Central memory CD8-positive, alpha-beta T cell (primary cell): ENCODE measurements around the gene PNPLA7.
"Not testable (repeated sequence)": the region's sequence is repeated elsewhere in the genome, so short reads cannot be mapped to it uniquely, and the experiment has no call there.

ENCODE experiments used
- ATAC-seq: fragments of 150-1000 bp; cut with Tn5 transposase; replicated peaks from 2 replicates; pipeline ENCODE4 v1.10.0; 2022; ENCODE audit warnings: mild to moderate bottlenecking, moderate FRiP score, moderate number of reproducible peaks; ENCODE audit not compliant: poor library complexity, severe bottlenecking; ENCODE audit errors: extremely low read depth
- DNase-seq, 2 donors: peaks; one replicate each; pipeline ENCODE4 v3.0.0; 2021; ENCODE audit warnings: low spot score in 2 of 2
- H3K27ac Mint-ChIP-seq: one replicate; pipeline ENCODE4 v1.8.0; 2022; ENCODE audit warnings: low read depth, mild to moderate bottlenecking, moderate library complexity, mixed read lengths
- H3K27me3 Mint-ChIP-seq: one replicate; pipeline ENCODE4 v1.8.0; 2022; ENCODE audit warnings: mixed read lengths
- H3K36me3 Mint-ChIP-seq: one replicate; pipeline ENCODE4 v1.8.0; 2022; ENCODE audit warnings: mild to moderate bottlenecking, moderate library complexity, mixed read lengths; ENCODE audit not compliant: insufficient read depth
- H3K4me1 Mint-ChIP-seq: one replicate; pipeline ENCODE4 v1.8.0; 2022; ENCODE audit warnings: mixed read lengths
- H3K4me3 Mint-ChIP-seq: one replicate; pipeline ENCODE4 v1.8.0; 2022; ENCODE audit warnings: mild to moderate bottlenecking, moderate library complexity, mixed read lengths
- H3K9me3 Mint-ChIP-seq: one replicate; pipeline ENCODE4 v1.8.0; 2022; ENCODE audit warnings: mixed read lengths

The PNPLA7 gene

DNA sequence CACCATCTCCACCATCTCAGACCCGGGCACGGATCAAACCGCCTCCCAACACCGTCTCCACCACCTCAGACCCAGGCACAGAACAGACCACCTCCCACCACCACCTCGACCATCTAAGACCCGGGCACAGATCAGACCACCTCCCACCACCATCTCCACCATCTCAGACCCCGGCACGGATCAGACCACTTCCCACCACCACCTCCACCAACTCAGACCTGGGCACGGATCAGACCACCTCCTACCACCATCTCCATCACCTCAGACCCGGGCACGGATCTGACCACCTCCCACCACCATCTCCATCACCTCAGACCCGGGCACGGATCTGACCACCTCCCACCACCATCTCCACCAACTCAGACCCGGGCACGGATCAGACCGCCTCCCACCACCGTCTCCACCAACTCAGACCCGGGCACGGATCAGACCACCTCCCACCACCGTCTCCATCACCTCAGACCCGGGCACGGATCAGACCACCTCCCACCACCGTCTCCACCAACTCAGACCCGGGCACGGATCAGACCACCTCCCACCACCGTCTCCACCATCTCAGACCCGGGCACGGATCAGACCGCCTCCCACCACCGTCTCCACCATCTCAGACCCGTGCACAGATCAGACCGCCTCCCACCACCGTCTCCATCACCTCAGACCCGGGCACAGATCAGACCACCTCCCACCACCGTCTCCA, 83.7 kb downstream of the PNPLA7 start:
- Mint-ChIP-seq H3K4me1 (peaks cover 11% of the 10 kb centered on the region), H3K27ac (peak overlapping the region; percentile 16)
- not testable (repeated sequence) for H3K9me3 Mint-ChIP-seq, H3K36me3 Mint-ChIP-seq, DNase-seq, H3K27me3 Mint-ChIP-seq, ATAC-seq, H3K4me3 Mint-ChIP-seq

DNA sequence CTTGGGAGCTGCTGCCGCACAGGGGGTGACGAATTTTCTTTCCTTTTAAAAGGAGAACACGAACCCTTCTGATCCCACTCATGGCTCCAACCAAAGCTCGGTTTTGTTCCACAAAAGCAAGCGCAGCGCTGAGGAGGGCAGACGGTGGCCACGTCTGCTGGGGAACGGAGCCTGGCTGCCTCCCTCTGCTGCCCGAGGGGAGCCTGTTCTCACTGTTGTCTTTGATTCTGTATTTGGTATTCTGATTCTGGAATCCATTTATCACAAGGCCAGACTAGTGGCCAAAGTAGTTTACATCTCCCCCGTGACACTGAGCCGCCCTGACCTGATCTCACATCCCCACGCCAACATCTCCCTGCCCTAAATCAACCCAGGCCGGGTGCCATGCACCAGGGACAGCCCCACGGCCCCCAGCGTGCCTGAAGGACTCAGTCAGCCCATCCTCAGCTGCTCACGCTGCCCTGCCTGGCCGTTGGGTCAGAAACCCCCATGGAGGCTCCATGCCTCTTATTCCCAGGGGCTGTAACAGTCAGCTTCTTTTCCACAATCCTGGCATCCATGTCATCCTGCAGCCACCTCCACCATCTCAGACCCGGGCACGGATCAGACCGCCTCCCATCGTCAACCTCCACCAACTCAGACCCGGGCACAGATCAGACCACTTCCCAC, 84.3 kb downstream of the PNPLA7 start:
- peak overlapping the region; percentile 16 for H3K27ac Mint-ChIP-seq
- no peaks in the 10 kb centered on the region for H3K9me3 Mint-ChIP-seq
- H3K4me3 Mint-ChIP-seq: no peak overlapping the region
- ATAC-seq (no peak), DNase-seq (no peak)
- H3K4me1 Mint-ChIP-seq: peaks cover 9% of the 10 kb centered on the region
- no peaks in the 10 kb centered on the region for H3K27me3 Mint-ChIP-seq
- peaks cover 5% of the 10 kb centered on the region for H3K36me3 Mint-ChIP-seq

DNA sequence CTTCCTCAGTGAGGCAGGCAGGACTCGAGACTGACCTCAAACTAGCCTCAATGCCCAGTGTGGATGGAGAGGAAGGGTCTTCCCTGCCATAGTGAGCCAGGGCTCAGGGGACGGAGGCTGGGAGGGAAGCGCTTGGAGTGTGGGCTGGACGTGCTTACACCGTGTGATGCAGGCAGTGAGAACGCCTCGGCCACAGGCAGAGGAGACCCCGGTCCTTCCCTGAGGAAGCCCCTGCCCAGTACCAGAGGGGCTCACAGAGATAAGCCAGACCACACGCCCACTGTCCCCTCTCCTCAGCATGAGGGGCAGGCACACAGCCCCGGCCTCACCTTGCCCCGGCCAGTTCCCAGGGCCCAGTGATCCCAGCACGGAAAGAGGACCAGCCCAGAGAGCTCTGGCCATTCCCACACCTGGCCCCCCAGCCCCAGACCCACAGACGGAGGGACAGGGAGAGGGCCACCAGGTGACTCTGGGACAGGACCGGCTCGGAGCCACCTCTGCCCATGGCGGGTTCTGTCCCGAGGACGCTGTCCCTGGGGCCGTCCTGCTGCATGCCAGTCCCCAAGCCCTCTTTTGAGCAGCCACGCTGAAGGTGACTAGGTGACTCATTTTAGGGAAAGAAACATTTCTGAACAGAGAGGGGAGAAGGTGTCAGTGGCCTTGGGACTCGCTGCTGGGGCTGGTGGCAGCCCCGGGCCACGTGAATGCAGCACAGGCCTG, 85.0 kb downstream of the PNPLA7 start:
- Mint-ChIP-seq H3K27ac (no peak overlapping the region), H3K36me3 (peaks cover 5% of the 10 kb centered on the region), H3K27me3 (no peaks in the 10 kb centered on the region), H3K9me3 (no peaks in the 10 kb centered on the region), H3K4me1 (peaks cover 5% of the 10 kb centered on the region), H3K4me3 (no peak overlapping the region)
- ATAC-seq (no peak), DNase-seq (no peak)

DNA sequence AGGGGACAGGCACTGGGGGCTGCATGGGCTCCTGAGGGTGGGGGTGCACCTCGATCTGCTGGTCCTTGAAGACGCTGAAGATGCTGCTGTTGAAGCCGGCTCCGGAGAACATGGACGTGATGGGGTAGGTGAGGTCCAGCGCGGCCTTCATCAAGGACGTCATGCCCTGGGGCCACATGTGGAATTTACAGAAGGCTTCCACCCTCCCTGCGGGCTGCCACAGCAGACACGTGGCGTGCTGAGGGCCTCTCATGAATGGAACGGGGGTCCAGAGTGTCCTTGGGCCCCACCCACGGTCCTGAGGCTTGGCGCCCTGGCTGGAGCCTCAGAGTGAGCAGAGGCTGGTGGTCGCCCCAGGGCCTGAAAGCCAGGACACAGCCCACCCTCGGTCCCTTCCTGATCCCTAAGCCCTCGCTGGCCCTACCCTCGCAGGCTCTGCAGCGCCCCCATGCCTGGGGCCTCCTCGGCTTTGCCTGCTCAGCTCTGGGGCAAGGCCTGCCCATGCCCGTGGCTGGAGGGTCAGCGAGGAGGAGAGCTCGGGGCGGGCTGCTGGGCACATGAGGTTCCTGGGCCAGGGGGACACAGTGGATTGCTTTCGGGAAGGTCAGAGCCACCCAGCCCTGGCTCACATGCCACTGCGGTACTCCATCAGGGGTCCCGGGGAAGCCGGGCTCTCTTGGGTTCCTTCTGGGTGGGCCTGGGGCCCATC, 85.8 kb downstream of the PNPLA7 start:
- DNase-seq: no peak
- no peak for ATAC-seq
- Mint-ChIP-seq H3K36me3 (peaks cover 5% of the 10 kb centered on the region), H3K9me3 (no peaks in the 10 kb centered on the region), H3K27me3 (no peaks in the 10 kb centered on the region), H3K4me3 (no peak overlapping the region), H3K27ac (no peak overlapping the region), H3K4me1 (peaks cover 10% of the 10 kb centered on the region)

DNA sequence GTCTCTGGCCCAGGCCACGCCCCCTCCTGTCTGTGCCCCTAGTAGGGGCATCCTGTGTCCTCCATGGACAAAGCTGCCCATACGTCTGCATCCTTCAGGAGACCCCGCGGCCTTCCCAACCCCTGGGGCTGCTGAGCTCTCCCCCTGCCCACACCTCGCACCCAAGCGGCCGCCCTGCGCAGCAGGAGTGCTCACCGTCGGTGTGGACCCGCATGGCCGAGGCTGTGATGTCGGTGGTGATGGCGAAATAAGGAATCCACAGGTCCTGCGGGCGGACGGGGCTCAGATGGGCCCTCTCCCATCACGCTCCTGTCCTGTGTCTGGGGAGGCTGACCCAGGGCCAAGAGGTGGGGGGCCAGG, 86.3 kb downstream of the PNPLA7 start:
- H3K36me3 Mint-ChIP-seq: peaks cover 5% of the 10 kb centered on the region
- no peak for ATAC-seq

DNA sequence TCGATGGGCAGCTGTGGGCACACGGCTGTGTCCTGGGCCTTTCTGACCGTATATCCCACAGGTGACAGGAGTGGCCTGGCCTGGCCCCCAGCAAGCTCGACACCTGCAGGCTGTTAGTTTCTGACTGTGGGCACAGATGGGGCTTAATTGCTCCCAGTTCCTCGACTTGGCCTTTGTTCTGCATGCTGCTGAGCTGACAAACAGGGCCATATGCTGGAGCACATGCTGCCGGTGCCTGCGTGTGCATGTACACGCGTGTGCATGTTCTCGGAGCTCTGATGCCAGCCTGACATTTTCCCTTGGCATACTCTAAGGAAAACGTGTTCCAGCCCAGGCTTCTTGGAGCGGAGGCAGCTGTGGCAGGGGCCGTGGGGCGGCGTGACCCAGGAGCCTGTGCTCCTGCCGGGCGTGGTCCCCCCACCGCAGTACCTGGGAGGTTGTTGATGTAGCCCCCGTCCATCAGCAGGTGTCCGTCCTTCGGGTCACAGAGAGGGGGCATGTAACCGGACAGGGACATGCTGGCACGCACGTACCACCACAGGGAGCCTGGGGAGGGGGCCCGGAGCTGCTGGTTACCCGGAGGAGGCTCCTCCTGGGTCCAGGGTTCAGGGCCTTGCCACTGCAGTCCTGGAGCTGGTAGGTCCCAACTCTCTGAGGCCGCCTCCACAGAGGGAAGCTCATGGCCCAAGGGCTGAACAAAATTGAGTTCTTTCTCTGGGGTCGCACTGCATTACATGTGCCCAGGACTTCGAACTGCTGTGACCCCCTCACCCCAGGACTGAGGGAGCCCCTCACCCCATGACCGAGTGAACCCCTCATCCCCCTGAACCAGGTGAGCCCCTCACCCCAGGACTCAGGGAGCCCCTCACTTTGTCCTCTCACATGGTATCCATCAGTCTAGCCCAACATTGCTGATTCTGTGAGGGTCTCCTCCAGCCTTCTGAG, 86.9 kb downstream of the PNPLA7 start:
- peak overlapping the region; percentile 43 for H3K4me3 Mint-ChIP-seq
- H3K36me3 Mint-ChIP-seq: peaks cover 5% of the 10 kb centered on the region
- DNase-seq (no peak), ATAC-seq (no peak)
- H3K27ac Mint-ChIP-seq: no peak overlapping the region
- no peaks in the 10 kb centered on the region for H3K27me3 Mint-ChIP-seq
- no peaks in the 10 kb centered on the region for H3K9me3 Mint-ChIP-seq
- H3K4me1 Mint-ChIP-seq: peaks cover 10% of the 10 kb centered on the region

More for the DNA sequence above, 86.3 kb downstream of the PNPLA7 start:
- H3K9me3 Mint-ChIP-seq: no peaks in the 10 kb centered on the region
- H3K27me3 Mint-ChIP-seq: no peaks in the 10 kb centered on the region
- peaks cover 10% of the 10 kb centered on the region for H3K4me1 Mint-ChIP-seq
- DNase-seq: no peak
- no peak overlapping the region for H3K4me3 Mint-ChIP-seq
- H3K27ac Mint-ChIP-seq: no peak overlapping the region

DNA sequence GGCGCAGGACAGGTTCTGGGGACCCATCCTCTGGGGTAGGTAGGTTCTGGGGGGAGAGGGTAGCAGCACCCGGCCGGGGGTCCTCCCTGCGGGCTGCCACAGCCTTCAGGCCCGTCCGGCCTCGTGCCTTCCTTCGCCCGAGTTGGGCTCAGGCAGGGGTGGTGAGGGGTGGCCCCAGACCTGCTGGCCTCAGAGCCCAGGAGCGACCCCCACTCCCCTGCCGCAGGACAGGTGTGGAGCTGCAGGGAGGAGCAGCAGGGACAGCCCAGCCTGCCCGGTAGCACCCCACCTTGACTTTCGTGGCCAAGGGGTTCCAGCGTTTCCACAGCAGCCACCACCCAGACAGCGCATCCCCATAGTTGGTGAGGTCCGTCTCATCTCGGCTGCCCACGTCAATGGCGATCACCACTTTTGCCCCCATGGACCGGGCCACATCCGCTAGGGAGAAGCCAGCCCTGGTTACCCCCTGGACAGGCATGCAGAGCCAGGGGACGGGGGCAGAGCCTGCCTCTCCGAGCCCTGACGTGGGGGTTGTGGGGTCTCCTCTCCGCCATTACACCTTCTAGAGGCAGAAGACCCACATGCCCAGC, 87.7 kb downstream of the PNPLA7 start:
- Mint-ChIP-seq H3K27me3 (no peaks in the 10 kb centered on the region), H3K36me3 (peaks cover 5% of the 10 kb centered on the region), H3K9me3 (no peaks in the 10 kb centered on the region), H3K4me1 (peaks cover 10% of the 10 kb centered on the region), H3K27ac (peak overlapping the region; percentile 73), H3K4me3 (peak overlapping the region; percentile 76)
- DNase-seq: no peak
- no peak for ATAC-seq

DNA sequence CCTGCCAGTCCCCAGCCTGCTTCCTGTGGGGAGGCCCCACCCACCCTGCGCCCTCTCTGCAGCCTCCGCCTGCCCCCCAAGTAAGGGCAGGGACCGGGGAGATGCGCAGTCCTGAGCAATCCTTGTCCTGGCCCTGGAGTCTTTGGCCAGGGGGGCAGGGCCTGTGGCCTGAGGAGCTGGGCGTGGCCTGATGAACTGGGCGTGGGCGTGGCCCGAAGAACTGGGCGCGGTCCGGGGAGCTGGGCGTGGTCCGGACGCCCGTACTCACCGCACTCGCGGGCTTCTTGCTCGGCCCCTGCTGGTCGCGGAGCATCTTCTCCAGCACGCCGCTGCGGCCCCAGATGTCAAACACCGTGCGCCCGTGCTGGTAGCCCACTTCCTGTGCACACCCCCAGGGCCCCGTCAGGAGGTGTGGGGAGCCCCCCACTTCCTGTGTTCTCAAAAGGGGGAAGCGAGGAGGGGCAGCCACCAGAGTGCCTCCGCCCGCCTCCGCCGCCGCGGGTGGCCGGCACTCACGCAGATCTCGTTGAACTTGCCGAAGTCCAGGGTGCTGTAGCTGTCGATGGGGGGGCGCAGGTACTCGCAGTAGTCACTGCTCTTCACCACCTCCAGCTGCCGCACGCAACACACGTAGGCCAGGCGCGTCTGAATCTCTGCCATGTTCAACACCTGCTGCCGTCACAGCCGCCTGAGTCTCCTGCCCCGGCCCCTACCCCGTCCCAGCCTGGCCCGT, 88.4 kb downstream of the PNPLA7 start:
- Mint-ChIP-seq H3K9me3 (no peaks in the 10 kb centered on the region), H3K27me3 (no peaks in the 10 kb centered on the region), H3K27ac (peak overlapping the region; percentile 73), H3K4me1 (peaks cover 10% of the 10 kb centered on the region), H3K4me3 (peak overlapping the region; percentile 76), H3K36me3 (peaks cover 5% of the 10 kb centered on the region)
- ATAC-seq: peak; percentile 84
- peak; percentile 78 to 92 for DNase-seq

DNA sequence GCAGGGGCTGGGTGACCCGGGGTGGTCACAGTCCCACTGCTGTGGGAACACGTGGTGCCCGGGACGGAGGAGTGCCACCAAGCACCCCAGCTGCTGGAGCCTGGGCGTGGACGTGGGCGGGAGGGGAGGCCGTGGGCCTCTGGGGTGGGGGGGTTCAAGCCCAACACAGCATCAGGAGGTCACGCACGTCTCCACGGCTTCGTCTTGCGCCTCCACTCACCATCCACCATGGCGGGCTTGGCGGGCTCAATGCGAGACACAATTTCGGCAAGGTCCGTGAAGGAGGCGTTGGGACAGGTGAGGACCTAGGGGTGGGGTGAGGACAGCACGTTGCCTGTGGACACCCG, 88.9 kb downstream of the PNPLA7 start:
- H3K4me3 Mint-ChIP-seq: peak overlapping the region; percentile 76

DNA sequence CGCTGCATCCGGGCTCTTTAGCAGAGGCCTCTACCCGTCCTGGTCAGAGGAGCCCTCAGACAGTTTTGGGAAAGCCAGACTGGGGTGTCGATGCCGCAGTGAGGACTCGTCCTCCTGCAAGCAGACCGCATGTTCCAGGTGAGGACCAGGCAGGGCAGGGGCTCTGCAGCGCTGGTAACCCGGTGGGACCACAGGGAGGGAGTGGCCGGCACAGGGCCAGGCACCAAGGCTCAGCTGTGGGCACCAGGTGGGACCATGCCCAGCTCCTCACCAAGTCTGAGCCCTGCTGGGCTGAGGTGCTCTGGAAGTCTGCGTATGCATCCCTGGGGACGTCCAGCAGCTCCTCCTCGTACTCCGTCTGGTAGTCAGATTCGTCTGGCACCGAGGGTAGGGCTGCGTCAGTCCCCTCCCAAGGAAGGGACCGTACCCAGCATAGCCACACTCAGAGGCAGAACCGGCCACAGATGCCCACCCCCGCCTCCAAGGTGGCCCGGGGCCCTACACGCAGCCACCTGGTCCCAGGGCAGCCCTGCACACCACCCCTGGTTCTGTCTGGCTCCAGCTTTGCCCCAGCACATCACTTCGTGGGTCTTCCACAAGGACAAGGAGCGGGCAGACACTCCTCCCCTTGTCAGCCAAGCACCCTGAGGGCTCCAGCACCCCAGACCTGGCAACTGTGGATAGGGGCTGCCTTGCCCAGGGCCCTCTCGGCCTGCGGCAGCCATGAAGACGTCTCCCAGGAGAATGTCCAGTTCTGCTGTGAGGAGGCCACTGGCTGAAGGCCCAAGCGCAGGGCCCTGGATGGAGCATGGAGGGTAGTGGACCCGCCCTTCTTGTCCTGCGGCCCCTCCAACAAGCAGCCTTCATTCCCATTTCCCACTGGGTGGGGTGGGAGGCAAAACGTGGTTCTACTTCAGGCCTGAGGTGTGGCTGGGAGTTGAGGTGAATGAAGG, 89.6 kb downstream of the PNPLA7 start:
- H3K4me1 Mint-ChIP-seq: peaks cover 12% of the 10 kb centered on the region
- H3K27me3 Mint-ChIP-seq: no peaks in the 10 kb centered on the region
- peak overlapping the region; percentile 76 for H3K4me3 Mint-ChIP-seq
- DNase-seq: no peak
- peak overlapping the region; percentile 73 for H3K27ac Mint-ChIP-seq
- ATAC-seq: no peak
- no peaks in the 10 kb centered on the region for H3K9me3 Mint-ChIP-seq
- peaks cover 5% of the 10 kb centered on the region for H3K36me3 Mint-ChIP-seq

More for the DNA sequence above, 88.9 kb downstream of the PNPLA7 start:
- H3K4me1 Mint-ChIP-seq: peaks cover 11% of the 10 kb centered on the region
- ATAC-seq: no peak
- no peaks in the 10 kb centered on the region for H3K27me3 Mint-ChIP-seq
- peaks cover 5% of the 10 kb centered on the region for H3K36me3 Mint-ChIP-seq
- DNase-seq: no peak
- H3K9me3 Mint-ChIP-seq: no peaks in the 10 kb centered on the region
- H3K27ac Mint-ChIP-seq: peak overlapping the region; percentile 73
